ENCODE measurements around the gene VPS29. TPM values are rescaled to one million over a fixed set of nuclear protein-coding genes. Genes with fewer than 3 reads are reported as not detected.
"Not testable (repeated sequence)": the region's sequence is repeated elsewhere in the genome, so short reads cannot be mapped to it uniquely, and the experiment has no call there.

VPS29 gene
- total RNA-seq, 2 experiments from 2014 or later = 80.3 to 162 TPM

GRCh38 chr12:110546339-110546738 lies 44.4 kb upstream of the VPS29 start:
- Histone ChIP-seq H3K79me2 (ENCODE audit: insufficient read depth, low read depth, low read length) (peaks cover 31% of the 10 kb centered on the region; the same call in 1 of the 2 replicates), H3K36me3 (ENCODE audit: insufficient read depth, low read length) (peaks cover 86% of the 10 kb centered on the region), H2AFZ (ENCODE audit: low read length) (no peak overlapping the region), H3K9me2 (ENCODE audit: insufficient read depth, low read length) (no peaks in the 10 kb centered on the region), H4K20me1 (ENCODE audit: insufficient read depth, low read length) (no peaks in the 10 kb centered on the region), H3K27ac (ENCODE audit: low read depth, low read length, poor library complexity, severe bottlenecking) (no peak overlapping the region), H3K9me3 (ENCODE audit: low read length) (no peaks in the 10 kb centered on the region), H3K4me3 (ENCODE audit: low read depth, low read length, poor library complexity, severe bottlenecking) (no peak overlapping the region), H3K4me1 (ENCODE audit: insufficient read depth, low read length, poor library complexity, severe bottlenecking) (peaks cover 5% of the 10 kb centered on the region), H3K4me2 (ENCODE audit: low read length) (no peak overlapping the region)
- CTCF ChIA-PET (ENCODE audit: unreplicated experiment) = no interaction called here
- intact Hi-C loops (cut with micrococcal nuclease; ENCODE audit: unreplicated experiment) = no loop called here
- no TSS peak for BruUV-seq (replicated peaks)
- no peak for DNase-seq (ENCODE audit: low spot score)
- POLR2A ChIA-PET = no interaction called here
- TF ChIP-seq EZH2phosphoT487 (IDR thresholded peaks at IDR 0.05; ENCODE audit: borderline replicate concordance, low read depth, low read length) = no peak
- no peak for TF ChIP-seq CTCF (conservative IDR thresholded peaks at IDR 0.05; ENCODE audit: low read length)

- intact Hi-C loops (cut with micrococcal nuclease; ENCODE audit: unreplicated experiment) = no loop called here
- Histone ChIP-seq H2AFZ (ENCODE audit: low read length) (no peak overlapping the region), H3K4me3 (ENCODE audit: low read depth, low read length, poor library complexity, severe bottlenecking) (no peak overlapping the region), H3K4me2 (ENCODE audit: low read length) (no peak overlapping the region), H3K9me2 (ENCODE audit: insufficient read depth, low read length) (no peaks in the 10 kb centered on the region), H3K4me1 (ENCODE audit: insufficient read depth, low read length, poor library complexity, severe bottlenecking) (peaks cover 5% of the 10 kb centered on the region), H3K9me3 (ENCODE audit: low read length) (no peaks in the 10 kb centered on the region), H3K79me2 (ENCODE audit: insufficient read depth, low read depth, low read length) (peaks cover 31% of the 10 kb centered on the region; the same call in 1 of the 2 replicates), H3K27ac (ENCODE audit: low read depth, low read length, poor library complexity, severe bottlenecking) (no peak overlapping the region), H3K36me3 (ENCODE audit: insufficient read depth, low read length) (peaks cover 80% of the 10 kb centered on the region), H4K20me1 (ENCODE audit: insufficient read depth, low read length) (no peaks in the 10 kb centered on the region)
- DNase-seq (ENCODE audit: low spot score) = no peak
- ChIA-PET CTCF (ENCODE audit: unreplicated experiment) (no interaction called here), POLR2A (no interaction called here)
- no TSS peak for BruUV-seq (replicated peaks)
- no peak for TF ChIP-seq EZH2phosphoT487 (IDR thresholded peaks at IDR 0.05; ENCODE audit: borderline replicate concordance, low read depth, low read length)
- TF ChIP-seq CTCF (conservative IDR thresholded peaks at IDR 0.05; ENCODE audit: low read length) = no peak
These were observed 43.9 kb upstream of the VPS29 start for GRCh38 chr12:110545812-110546211.

GRCh38 chr12:110545259-110545658 lies 43.3 kb upstream of the VPS29 start:
- intact Hi-C loops (cut with micrococcal nuclease; ENCODE audit: unreplicated experiment); POLR2A ChIA-PET; H3K4me1 ChIP-seq (ENCODE audit: insufficient read depth, low read length, poor library complexity, severe bottlenecking); CTCF ChIA-PET (ENCODE audit: unreplicated experiment); H3K9me2 ChIP-seq (ENCODE audit: insufficient read depth, low read length); DNase-seq (ENCODE audit: low spot score); H3K27ac ChIP-seq (ENCODE audit: low read depth, low read length, poor library complexity, severe bottlenecking); BruUV-seq (replicated peaks); H3K4me3 ChIP-seq (ENCODE audit: low read depth, low read length, poor library complexity, severe bottlenecking); H2AFZ ChIP-seq (ENCODE audit: low read length); H3K4me2 ChIP-seq (ENCODE audit: low read length); H4K20me1 ChIP-seq (ENCODE audit: insufficient read depth, low read length); H3K9me3 ChIP-seq (ENCODE audit: low read length): not testable (repeated sequence)
- Histone ChIP-seq H3K79me2 (ENCODE audit: insufficient read depth, low read depth, low read length) (peaks cover 31% of the 10 kb centered on the region; the same call in 1 of the 2 replicates), H3K36me3 (ENCODE audit: insufficient read depth, low read length) (peaks cover 75% of the 10 kb centered on the region)

Data from OCI-LY7 (cell line).